SH-SY5Y (cell line): ENCODE measurements around the gene TBC1D14.

Experiments used
- GATA2 ChIP-seq: IDR thresholded peaks from 2 replicates; pipeline ENCODE4 v1.6.1; 2011; ENCODE audit warnings: mild to moderate bottlenecking, low read depth, low read length
- GATA3 ChIP-seq: IDR thresholded peaks from 2 replicates; pipeline ENCODE4 v1.6.1; 2011; ENCODE audit warnings: low read depth, mild to moderate bottlenecking, low read length, moderate library complexity

GRCh38 chr4:7041246-7041645, 131.6 kb downstream of the TBC1D14 start:
- TF ChIP-seq GATA3: no peak
- no peak for TF ChIP-seq GATA2
